K562 (cell line): ENCODE results near the gene NEK2. TPM values are rescaled to one million over a fixed set of nuclear protein-coding genes. Genes with fewer than 3 reads are reported as not detected.

ENCODE experiments used
- ARNT ChIP-seq, 2 experiments: fragments of 450-650 bp; IDR thresholded peaks; 2 replicates each; pipeline ENCODE4 v1.6.1; 2016; ENCODE audit warnings: mild to moderate bottlenecking in 1 of 2
- BCLAF1 ChIP-seq, 2 experiments: fragments of 450-650 bp in 1 of 2; IDR thresholded peaks; 2 replicates each; pipeline ENCODE4 v1.6.1; 2011 to 2017; ENCODE audit warnings: low read depth in 2 of 2, antibody characterized with exemption in 1 of 2, borderline replicate concordance in 1 of 2, low read length in 1 of 2, mild to moderate bottlenecking in 1 of 2, mixed read lengths in 1 of 2; ENCODE audit not compliant: control insufficient read depth in 1 of 2
- EP400 ChIP-seq: fragments of 450-650 bp; IDR thresholded peaks from 2 replicates; pipeline ENCODE4 v1.6.1; 2017; ENCODE audit warnings: antibody characterized with exemption, mild to moderate bottlenecking, moderate library complexity
- HEY1 ChIP-seq: fragments of 250-450 bp; sonication (Bioruptor Pico); IDR thresholded peaks from 2 replicates; pipeline ENCODE4 v1.5.0; 2020; ENCODE audit warnings: mild to moderate bottlenecking, moderate library complexity, borderline replicate concordance
- MAFG ChIP-seq: fragments of 450-650 bp; conservative IDR thresholded peaks from 2 replicates; pipeline ENCODE4 v1.6.1; 2016; ENCODE audit warnings: missing genetic modification characterization, missing compliant biosample characterization
- MBD1 ChIP-seq: fragments of 250-450 bp; sonication (Bioruptor Pico); IDR thresholded peaks from 2 replicates; pipeline ENCODE4 v1.8.0; 2022; ENCODE audit warnings: inconsistent platforms
- NR0B1 ChIP-seq: fragments of 450-650 bp; IDR thresholded peaks from one replicate; pipeline ENCODE4 v1.6.1; 2018; ENCODE audit warnings: mild to moderate bottlenecking, moderate library complexity; ENCODE audit not compliant: partially characterized antibody
- NR2C1 ChIP-seq, 2 experiments: fragments of 450-650 bp; IDR thresholded peaks; 2 replicates each; pipeline ENCODE4 v1.6.1; 2017; ENCODE audit warnings: mild to moderate bottlenecking in 2 of 2, antibody characterized with exemption in 1 of 2, inconsistent platforms in 1 of 2, missing compliant biosample characterization in 1 of 2, missing genetic modification characterization in 1 of 2
- PHF8 ChIP-seq: fragments of 200-600 bp; sonication (generic); IDR thresholded peaks from 2 replicates; pipeline ENCODE4 v1.6.1; 2012; ENCODE audit warnings: mixed run types, mild to moderate bottlenecking, inconsistent platforms, low read length, moderate library complexity, borderline replicate concordance
- POLR2AphosphoS5 ChIP-seq: IDR thresholded peaks from 2 replicates; pipeline ENCODE4 v1.6.1; 2011; ENCODE audit warnings: mild to moderate bottlenecking, low read depth, low read length, moderate library complexity; ENCODE audit not compliant: control insufficient read depth, insufficient read depth
- PREB ChIP-seq: sonication (generic); formaldehyde crosslinking; IDR thresholded peaks from 2 replicates; pipeline ENCODE4 v1.8.1; 2023; ENCODE audit warnings: mild to moderate bottlenecking, missing genetic modification reagents
- PTRF ChIP-seq: fragments of 450-650 bp; IDR thresholded peaks from 2 replicates; pipeline ENCODE4 v1.6.1; 2016; ENCODE audit warnings: mild to moderate bottlenecking, missing genetic modification characterization, missing compliant biosample characterization
- SNIP1 ChIP-seq: fragments of 450-650 bp; IDR thresholded peaks from 2 replicates; pipeline ENCODE4 v1.7.1; 2017; ENCODE audit warnings: low read depth, mild to moderate bottlenecking
- XRCC4 ChIP-seq: IDR thresholded peaks from one replicate; pipeline ENCODE4 v1.6.1; 2011; ENCODE audit not compliant: insufficient read depth, insufficient read length; ENCODE audit errors: extremely low read depth
- ZBTB5 ChIP-seq: fragments of 450-650 bp; IDR thresholded peaks from 2 replicates; pipeline ENCODE4 v1.6.1; 2017; ENCODE audit warnings: antibody characterized with exemption
- polyA plus RNA-seq, 8 experiments: library from polyadenylated mRNA; depleted of rRNA in 4 of 8; stranded (reverse) in 5 of 8; unstranded in 3 of 8; fragments of >200 nt; fragmentation: Nextera tagmentation in 2 of 8; fragmentation: Illumina TruSeq in 1 of 8; extraction: Ambion mirVana in 2 of 8; extraction: Trizol in 1 of 8; gene quantifications; 2 replicates each; pipeline versions ENCODE4 v1.2.1 to v1.2.3, GENCODE V29; 2011 to 2014; ENCODE audit warnings: inconsistent platforms in 1 of 8, missing spikeins in 1 of 8
- total RNA-seq, 7 experiments: library from RNA; depleted of rRNA in 6 of 7; stranded (reverse); fragments of >200 nt in 6 of 7; fragmentation: Illumina TruSeq in 2 of 7; extraction: Trizol in 2 of 7; gene quantifications; 2 replicates each; pipeline versions ENCODE4 v1.2.1 to v1.2.3, GENCODE V29; 2011 to 2021; ENCODE audit warnings: low replicate concordance in 1 of 7
- TF ChIP-seq, protein P1 (sequence below): fragments of 450-650 bp; conservative IDR thresholded peaks from 2 replicates; pipeline ENCODE4 v1.6.1; 2016; ENCODE audit warnings: missing genetic modification characterization, low read depth, mild to moderate bottlenecking, control low read depth, missing compliant biosample characterization

NEK2 gene
- total and polyA plus RNA-seq, 9 of the 15 experiments (the other 6 are each of a cell fraction or from before 2014, with no cell fraction given) = 30.0 to 74.7 (median 66.4) TPM

- TF ChIP-seq POLR2AphosphoS5 (peak; percentile 74), HEY1 (CRISPR knock-in tag) (no peak), MBD1 (no peak), ZBTB5 (no peak), EP400 (no peak), PTRF (tag) (no peak), ARNT (IDR thresholded peaks at IDR 0.05) (0 out of 4 replicates have a peak, but pooled peaks of 1 of the 2 experiments have one; percentile 5), NR0B1 (no peak), BCLAF1 (IDR thresholded peaks at IDR 0.05; ENCODE audit: borderline replicate concordance in 1 of 2, control insufficient read depth in 1 of 2, low read depth in 2 of 2, low read length in 1 of 2) (no peak), XRCC4 (no peak), PREB (CRISPR knock-in tag) (no peak), PHF8 (no peak), SNIP1 (no peak), NR2C1 (IDR thresholded peaks at IDR 0.05) (no peak), NR2C1 (tag; IDR thresholded peaks at IDR 0.05) (peak; percentile 57), MAFG (tag) (peak; percentile 58)
- TF ChIP-seq, protein P1, sequence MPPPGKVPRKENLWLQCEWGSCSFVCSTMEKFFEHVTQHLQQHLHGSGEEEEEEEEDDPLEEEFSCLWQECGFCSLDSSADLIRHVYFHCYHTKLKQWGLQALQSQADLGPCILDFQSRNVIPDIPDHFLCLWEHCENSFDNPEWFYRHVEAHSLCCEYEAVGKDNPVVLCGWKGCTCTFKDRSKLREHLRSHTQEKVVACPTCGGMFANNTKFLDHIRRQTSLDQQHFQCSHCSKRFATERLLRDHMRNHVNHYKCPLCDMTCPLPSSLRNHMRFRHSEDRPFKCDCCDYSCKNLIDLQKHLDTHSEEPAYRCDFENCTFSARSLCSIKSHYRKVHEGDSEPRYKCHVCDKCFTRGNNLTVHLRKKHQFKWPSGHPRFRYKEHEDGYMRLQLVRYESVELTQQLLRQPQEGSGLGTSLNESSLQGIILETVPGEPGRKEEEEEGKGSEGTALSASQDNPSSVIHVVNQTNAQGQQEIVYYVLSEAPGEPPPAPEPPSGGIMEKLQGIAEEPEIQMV (tag) = no peak
Measured at GRCh38 chr1:211613951-211614350, 61.5 kb downstream of the NEK2 start (continued).
